ENCODE results near the gene TRMT11. TPM values are rescaled to one million over a fixed set of nuclear protein-coding genes. Genes with fewer than 3 reads are reported as not detected.
A peak's percentile ranks its signal among the peaks of the same experiment; 100 is the strongest.

The TRMT11 gene
- total and polyA plus RNA-seq, 2 of the 13 experiments (the other 11 are each of a cell fraction or from before 2014, with no cell fraction given) = 42.2 to 81.9 TPM

DNA sequence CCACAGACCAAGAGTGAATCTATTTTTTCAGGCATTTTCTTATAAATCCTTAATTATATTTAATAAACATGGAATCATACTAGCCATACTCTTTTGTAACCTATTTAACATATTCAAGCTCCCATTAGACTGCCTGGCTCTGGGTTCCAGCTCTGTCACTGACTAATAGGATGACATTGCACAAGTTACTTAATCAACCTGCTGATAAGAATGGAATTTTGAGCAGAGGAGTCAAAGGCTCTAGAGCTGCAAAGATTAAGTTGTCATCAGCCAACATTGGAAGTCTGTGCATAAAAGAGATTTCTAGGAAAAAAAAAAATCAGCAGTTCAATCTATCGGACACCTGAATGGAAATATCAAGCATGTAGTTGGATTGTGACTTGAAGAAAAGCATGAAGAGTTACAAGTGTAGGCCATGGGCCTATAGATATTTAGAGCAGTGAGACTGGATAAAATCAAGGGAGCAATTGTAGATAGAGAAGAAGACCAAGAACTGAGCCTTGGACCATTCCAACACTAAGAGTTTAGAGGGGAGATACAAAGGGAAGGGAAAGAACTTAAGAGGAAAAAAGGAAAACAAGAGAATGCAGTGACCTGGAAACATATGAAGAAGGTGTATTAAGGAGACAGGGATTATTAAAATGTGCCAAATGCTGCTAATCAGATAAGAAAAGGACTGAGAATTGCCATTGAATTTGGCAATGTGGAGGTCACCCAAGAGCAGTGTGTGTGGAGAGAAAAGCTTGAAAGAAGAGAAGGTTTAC, 40.8 kb upstream of the TRMT11 start (continued):
- TF ChIP-seq, protein P1, sequence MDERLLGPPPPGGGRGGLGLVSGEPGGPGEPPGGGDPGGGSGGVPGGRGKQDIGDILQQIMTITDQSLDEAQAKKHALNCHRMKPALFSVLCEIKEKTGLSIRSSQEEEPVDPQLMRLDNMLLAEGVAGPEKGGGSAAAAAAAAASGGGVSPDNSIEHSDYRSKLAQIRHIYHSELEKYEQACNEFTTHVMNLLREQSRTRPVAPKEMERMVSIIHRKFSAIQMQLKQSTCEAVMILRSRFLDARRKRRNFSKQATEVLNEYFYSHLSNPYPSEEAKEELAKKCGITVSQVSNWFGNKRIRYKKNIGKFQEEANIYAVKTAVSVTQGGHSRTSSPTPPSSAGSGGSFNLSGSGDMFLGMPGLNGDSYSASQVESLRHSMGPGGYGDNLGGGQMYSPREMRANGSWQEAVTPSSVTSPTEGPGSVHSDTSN (CRISPR knock-in tag; IDR thresholded peaks at IDR 0.05) = no peak
- TF ChIP-seq ZXDC (CRISPR knock-in tag; IDR thresholded peaks at IDR 0.05) (no peak), ZNF138 (CRISPR knock-in tag; IDR thresholded peaks at IDR 0.05; ENCODE audit: low read depth) (no peak), ZSCAN22 (CRISPR knock-in tag; IDR thresholded peaks at IDR 0.05) (no peak), SNRNP70 (IDR thresholded peaks at IDR 0.05; ENCODE audit: low read depth, low read length) (no peak), TEAD2 (CRISPR knock-in tag; IDR thresholded peaks at IDR 0.05) (no peak), RBM39 (IDR thresholded peaks at IDR 0.05; ENCODE audit: low read depth, low read length, poor library complexity, severe bottlenecking) (no peak), DNMT1 (CRISPR knock-in tag; IDR thresholded peaks at IDR 0.05) (no peak), CEBPG (CRISPR knock-in tag; IDR thresholded peaks at IDR 0.05) (peak; percentile 92), ELF1 (CRISPR knock-in tag; IDR thresholded peaks at IDR 0.05) (no peak), NFE2L1 (CRISPR knock-in tag; IDR thresholded peaks at IDR 0.05; ENCODE audit: borderline replicate concordance) (no peak), ZNF143 (CRISPR knock-in tag; IDR thresholded peaks at IDR 0.05) (no peak), ZNF782 (CRISPR knock-in tag; IDR thresholded peaks at IDR 0.05; ENCODE audit: borderline replicate concordance) (no peak), NFRKB (IDR thresholded peaks at IDR 0.05) (no peak), MIXL1 (CRISPR knock-in tag; IDR thresholded peaks at IDR 0.05) (peak; percentile 93), KMT2A (CRISPR knock-in tag; IDR thresholded peaks at IDR 0.05) (no peak), ZNF101 (CRISPR knock-in tag; IDR thresholded peaks at IDR 0.05; ENCODE audit: borderline replicate concordance, low read depth) (no peak)
- TF ChIP-seq, protein P2, sequence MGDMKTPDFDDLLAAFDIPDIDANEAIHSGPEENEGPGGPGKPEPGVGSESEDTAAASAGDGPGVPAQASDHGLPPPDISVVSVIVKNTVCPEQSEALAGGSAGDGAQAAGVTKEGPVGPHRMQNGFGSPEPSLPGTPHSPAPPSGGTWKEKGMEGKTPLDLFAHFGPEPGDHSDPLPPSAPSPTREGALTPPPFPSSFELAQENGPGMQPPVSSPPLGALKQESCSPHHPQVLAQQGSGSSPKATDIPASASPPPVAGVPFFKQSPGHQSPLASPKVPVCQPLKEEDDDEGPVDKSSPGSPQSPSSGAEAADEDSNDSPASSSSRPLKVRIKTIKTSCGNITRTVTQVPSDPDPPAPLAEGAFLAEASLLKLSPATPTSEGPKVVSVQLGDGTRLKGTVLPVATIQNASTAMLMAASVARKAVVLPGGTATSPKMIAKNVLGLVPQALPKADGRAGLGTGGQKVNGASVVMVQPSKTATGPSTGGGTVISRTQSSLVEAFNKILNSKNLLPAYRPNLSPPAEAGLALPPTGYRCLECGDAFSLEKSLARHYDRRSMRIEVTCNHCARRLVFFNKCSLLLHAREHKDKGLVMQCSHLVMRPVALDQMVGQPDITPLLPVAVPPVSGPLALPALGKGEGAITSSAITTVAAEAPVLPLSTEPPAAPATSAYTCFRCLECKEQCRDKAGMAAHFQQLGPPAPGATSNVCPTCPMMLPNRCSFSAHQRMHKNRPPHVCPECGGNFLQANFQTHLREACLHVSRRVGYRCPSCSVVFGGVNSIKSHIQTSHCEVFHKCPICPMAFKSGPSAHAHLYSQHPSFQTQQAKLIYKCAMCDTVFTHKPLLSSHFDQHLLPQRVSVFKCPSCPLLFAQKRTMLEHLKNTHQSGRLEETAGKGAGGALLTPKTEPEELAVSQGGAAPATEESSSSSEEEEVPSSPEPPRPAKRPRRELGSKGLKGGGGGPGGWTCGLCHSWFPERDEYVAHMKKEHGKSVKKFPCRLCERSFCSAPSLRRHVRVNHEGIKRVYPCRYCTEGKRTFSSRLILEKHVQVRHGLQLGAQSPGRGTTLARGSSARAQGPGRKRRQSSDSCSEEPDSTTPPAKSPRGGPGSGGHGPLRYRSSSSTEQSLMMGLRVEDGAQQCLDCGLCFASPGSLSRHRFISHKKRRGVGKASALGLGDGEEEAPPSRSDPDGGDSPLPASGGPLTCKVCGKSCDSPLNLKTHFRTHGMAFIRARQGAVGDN (CRISPR knock-in tag; IDR thresholded peaks at IDR 0.05) = no peak
- TF ChIP-seq, protein P3, sequence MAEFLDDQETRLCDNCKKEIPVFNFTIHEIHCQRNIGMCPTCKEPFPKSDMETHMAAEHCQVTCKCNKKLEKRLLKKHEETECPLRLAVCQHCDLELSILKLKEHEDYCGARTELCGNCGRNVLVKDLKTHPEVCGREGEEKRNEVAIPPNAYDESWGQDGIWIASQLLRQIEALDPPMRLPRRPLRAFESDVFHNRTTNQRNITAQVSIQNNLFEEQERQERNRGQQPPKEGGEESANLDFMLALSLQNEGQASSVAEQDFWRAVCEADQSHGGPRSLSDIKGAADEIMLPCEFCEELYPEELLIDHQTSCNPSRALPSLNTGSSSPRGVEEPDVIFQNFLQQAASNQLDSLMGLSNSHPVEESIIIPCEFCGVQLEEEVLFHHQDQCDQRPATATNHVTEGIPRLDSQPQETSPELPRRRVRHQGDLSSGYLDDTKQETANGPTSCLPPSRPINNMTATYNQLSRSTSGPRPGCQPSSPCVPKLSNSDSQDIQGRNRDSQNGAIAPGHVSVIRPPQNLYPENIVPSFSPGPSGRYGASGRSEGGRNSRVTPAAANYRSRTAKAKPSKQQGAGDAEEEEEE (CRISPR knock-in tag; IDR thresholded peaks at IDR 0.05; ENCODE audit: borderline replicate concordance) = no peak
- TF ChIP-seq, protein P4, sequence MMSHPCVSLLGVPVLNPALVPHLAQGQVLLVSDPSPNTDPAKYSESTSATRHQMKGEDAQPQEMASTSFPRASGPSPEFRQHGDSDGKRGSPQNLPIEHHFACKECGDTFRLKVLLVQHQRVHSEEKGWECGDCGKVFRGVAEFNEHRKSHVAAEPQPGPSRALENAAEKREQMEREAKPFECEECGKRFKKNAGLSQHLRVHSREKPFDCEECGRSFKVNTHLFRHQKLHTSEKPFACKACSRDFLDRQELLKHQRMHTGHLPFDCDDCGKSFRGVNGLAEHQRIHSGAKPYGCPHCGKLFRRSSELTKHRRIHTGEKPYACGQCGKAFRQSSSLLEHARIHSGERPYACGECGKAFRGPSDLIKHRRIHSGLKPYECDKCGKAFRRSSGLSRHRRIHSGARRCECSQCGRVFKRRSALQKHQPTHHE (CRISPR knock-in tag; IDR thresholded peaks at IDR 0.05; ENCODE audit: borderline replicate concordance) = no peak

Measured in HepG2 (cell line).